Breast epithelium (tissue), 3 donors: ENCODE results near the gene PREPL.

Source experiments
- CTCF ChIP-seq, 3 donors: fragments of 450-650 bp; IDR thresholded peaks; one replicate each; pipeline ENCODE4 v1.5.1; 2016 to 2017; ENCODE audit warnings: antibody characterized with exemption in 3 of 3, mild to moderate bottlenecking in 3 of 3, moderate library complexity in 3 of 3
- POLR2AphosphoS5 ChIP-seq, 3 donors: sonication (generic); formaldehyde crosslinking; IDR thresholded peaks; one replicate each; pipeline ENCODE4 v1.6.1; 2017; ENCODE audit warnings: antibody characterized with exemption in 3 of 3

DNA sequence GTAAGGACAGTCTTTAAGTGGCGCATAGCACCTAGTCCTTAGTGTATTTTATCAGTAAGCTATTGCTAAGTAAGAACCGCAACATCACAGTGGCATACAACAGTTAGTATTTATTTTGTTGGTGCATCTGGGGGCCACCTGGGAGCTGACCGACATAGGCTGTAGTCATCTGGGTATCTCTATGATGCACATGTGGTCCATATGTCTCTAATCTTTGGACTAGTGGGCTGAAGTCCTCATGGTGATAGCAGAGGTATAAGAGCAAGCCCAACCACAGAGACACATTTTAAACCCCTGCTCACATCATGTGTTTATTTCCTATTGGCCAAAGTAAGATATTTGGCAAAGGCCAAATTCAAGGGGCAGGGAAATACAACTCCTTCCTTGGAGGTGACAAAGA is 3.3 kb upstream of the PREPL start:
- TF ChIP-seq CTCF (IDR thresholded peaks at IDR 0.05) (no peak), POLR2AphosphoS5 (IDR thresholded peaks at IDR 0.05) (no peak)
